WTC11 (cell line): ENCODE data around the gene ROR2. TPM values are rescaled to one million over a fixed set of nuclear protein-coding genes. Genes with fewer than 3 reads are reported as not detected.
"Not testable (repeated sequence)": the region's sequence is repeated elsewhere in the genome, so short reads cannot be mapped to it uniquely, and the experiment has no call there.

Experiments
- ATAC-seq: fragments of 200-7000 bp; cut with Tn5 transposase; 2 replicates; pipeline ENCODE4 v1.10.0; 2021; ENCODE audit warnings: mild to moderate bottlenecking, moderate library complexity
- CTCF ChIA-PET: fragments of 300-600 bp; sonication (Branson Sonifier 250); formaldehyde crosslinking; loops from one replicate; lab custom pipeline; 2021; ENCODE audit warnings: antibody characterized with exemption; lab: Charles Lee
- POLR2A ChIA-PET: fragments of 350-600 bp; sonication (Branson Sonifier 250); formaldehyde crosslinking; loops from one replicate; lab custom pipeline; 2021; ENCODE audit warnings: antibody characterized with exemption; lab: Charles Lee
- DNase-seq: peaks from one replicate; pipeline ENCODE4 v3.0.0; 2021; ENCODE audit warnings: low spot score
- H3K27ac Mint-ChIP-seq: 2 replicates; pipeline ENCODE4 v1.8.0; 2021; ENCODE audit warnings: mixed read lengths
- H3K27me3 Mint-ChIP-seq: 2 replicates; pipeline ENCODE4 v1.8.0; 2021; ENCODE audit warnings: low read depth, mild to moderate bottlenecking, moderate library complexity, mixed read lengths
- H3K36me3 Mint-ChIP-seq: 2 replicates; pipeline ENCODE4 v1.8.0; 2021; ENCODE audit warnings: mixed read lengths
- H3K4me1 Mint-ChIP-seq: 2 replicates; pipeline ENCODE4 v1.8.0; 2022; ENCODE audit warnings: mixed read lengths
- H3K4me3 Mint-ChIP-seq: 2 replicates; pipeline ENCODE4 v1.8.0; 2021; ENCODE audit warnings: mild to moderate bottlenecking, moderate library complexity, mixed read lengths
- H3K9me3 Mint-ChIP-seq: 2 replicates; pipeline ENCODE4 v1.8.0; 2021; ENCODE audit warnings: mixed read lengths
- EMX1 ChIP-seq: fragments of 250-450 bp; sonication (Bioruptor Pico); IDR thresholded peaks from 2 replicates; pipeline ENCODE4 v1.8.0; 2021; ENCODE audit warnings: mild to moderate bottlenecking
- FOXJ3 ChIP-seq: sonication (generic); formaldehyde crosslinking; IDR thresholded peaks from 2 replicates; pipeline ENCODE4 v1.9.0; 2021; ENCODE audit warnings: missing genetic modification reagents, mild to moderate bottlenecking, borderline replicate concordance
- FOXP1 ChIP-seq: sonication (generic); formaldehyde crosslinking; IDR thresholded peaks from 2 replicates; pipeline ENCODE4 v1.8.0; 2022; ENCODE audit warnings: missing genetic modification reagents, mild to moderate bottlenecking, moderate library complexity, borderline replicate concordance
- GABPB1 ChIP-seq: sonication (generic); formaldehyde crosslinking; IDR thresholded peaks from 2 replicates; pipeline ENCODE4 v1.8.1; 2023; ENCODE audit warnings: mild to moderate bottlenecking, missing genetic modification reagents
- IRF2 ChIP-seq: sonication (generic); formaldehyde crosslinking; IDR thresholded peaks from 2 replicates; pipeline ENCODE4 v1.8.0; 2022; ENCODE audit warnings: low read depth, missing genetic modification reagents, borderline replicate concordance
- JAZF1 ChIP-seq: fragments of 250-450 bp; sonication (Bioruptor Pico); IDR thresholded peaks from 2 replicates; pipeline ENCODE4 v1.9.0; 2021; ENCODE audit warnings: moderate library complexity, mild to moderate bottlenecking, inconsistent platforms
- KAT7 ChIP-seq: sonication (generic); formaldehyde crosslinking; IDR thresholded peaks from 2 replicates; pipeline ENCODE4 v1.8.1; 2023; ENCODE audit warnings: missing genetic modification reagents, mild to moderate bottlenecking, borderline replicate concordance
- MYBL2 ChIP-seq: sonication (generic); formaldehyde crosslinking; IDR thresholded peaks from 2 replicates; pipeline ENCODE4 v1.8.1; 2023; ENCODE audit warnings: mild to moderate bottlenecking, moderate library complexity, missing genetic modification reagents
- NFYB ChIP-seq: sonication (generic); formaldehyde crosslinking; conservative IDR thresholded peaks from 2 replicates; pipeline ENCODE4 v1.8.0; 2022; ENCODE audit warnings: low read depth, missing genetic modification reagents
- NR1H2 ChIP-seq: sonication (generic); formaldehyde crosslinking; IDR thresholded peaks from 2 replicates; pipeline ENCODE4 v1.9.0; 2021; ENCODE audit warnings: mild to moderate bottlenecking, moderate library complexity, missing genetic modification reagents
- NR2C2 ChIP-seq: sonication (generic); formaldehyde crosslinking; IDR thresholded peaks from 2 replicates; pipeline ENCODE4 v1.8.0; 2022; ENCODE audit warnings: mild to moderate bottlenecking, missing genetic modification reagents
- RELA ChIP-seq: sonication (generic); formaldehyde crosslinking; IDR thresholded peaks from 2 replicates; pipeline ENCODE4 v1.8.1; 2022; ENCODE audit warnings: missing genetic modification reagents, mild to moderate bottlenecking, borderline replicate concordance
- TEAD4 ChIP-seq: sonication (generic); formaldehyde crosslinking; IDR thresholded peaks from 2 replicates; pipeline ENCODE4 v1.8.0; 2022; ENCODE audit warnings: mild to moderate bottlenecking, missing genetic modification reagents
- TP53 ChIP-seq: sonication (generic); formaldehyde crosslinking; IDR thresholded peaks from 2 replicates; pipeline ENCODE4 v1.8.1; 2023; ENCODE audit warnings: mild to moderate bottlenecking, missing genetic modification reagents
- ZNF219 ChIP-seq: sonication (generic); formaldehyde crosslinking; IDR thresholded peaks from 2 replicates; pipeline ENCODE4 v1.8.0; 2023; ENCODE audit warnings: missing genetic modification reagents, mild to moderate bottlenecking, borderline replicate concordance
- ZNF232 ChIP-seq: sonication (generic); formaldehyde crosslinking; IDR thresholded peaks from 2 replicates; pipeline ENCODE4 v1.8.0; 2022; ENCODE audit warnings: mild to moderate bottlenecking, missing genetic modification reagents
- ZNF396 ChIP-seq: fragments of 250-450 bp; sonication (Bioruptor Pico); IDR thresholded peaks from 2 replicates; pipeline ENCODE4 v1.8.0; 2021; ENCODE audit warnings: mild to moderate bottlenecking, moderate library complexity, borderline replicate concordance
- total RNA-seq: library from RNA; stranded (reverse); gene quantifications from 3 replicates; pipeline ENCODE4 v1.2.3, GENCODE V29; 2021
- TF ChIP-seq, protein P1 (sequence below): fragments of 250-450 bp; sonication (Bioruptor Pico); IDR thresholded peaks from 2 replicates; pipeline ENCODE4 v1.9.0; 2021; ENCODE audit warnings: mild to moderate bottlenecking
- TF ChIP-seq, protein P2 (sequence below): sonication (generic); formaldehyde crosslinking; IDR thresholded peaks from 2 replicates; pipeline ENCODE4 v1.8.1; 2022; ENCODE audit warnings: mild to moderate bottlenecking, moderate library complexity, missing genetic modification reagents
- TF ChIP-seq, protein P3 (sequence below): sonication (generic); formaldehyde crosslinking; IDR thresholded peaks from 2 replicates; pipeline ENCODE4 v1.8.1; 2023; ENCODE audit warnings: mild to moderate bottlenecking, missing genetic modification reagents, moderate library complexity
- TF ChIP-seq, protein P4 (sequence below): fragments of 200-600 bp; IDR thresholded peaks from 2 replicates; pipeline ENCODE4 v1.8.0; 2022; ENCODE audit warnings: antibody characterized with exemption

Gene ROR2
- total RNA-seq, 1 experiment from 2014 or later, result 19.8 TPM

DNA sequence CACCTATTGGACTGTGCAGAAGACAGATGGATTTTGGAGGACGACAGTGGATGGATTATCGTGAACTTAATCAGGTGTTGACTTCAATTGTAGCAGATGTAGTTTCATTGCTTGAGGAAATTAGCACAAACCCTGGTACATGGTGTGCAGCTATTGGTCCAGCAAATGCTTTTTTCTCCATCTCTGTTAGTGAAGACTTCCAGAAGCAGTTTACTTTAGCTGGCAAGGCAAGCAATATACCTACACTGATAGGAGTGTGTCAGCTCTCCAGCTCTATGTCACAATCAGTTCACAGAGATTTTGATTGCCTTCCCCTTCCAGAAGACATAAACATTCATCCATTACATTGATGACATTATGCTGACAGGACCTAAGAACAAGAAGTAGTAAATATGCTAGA lies 35.7 kb upstream of the ROR2 start:
- peaks cover 28% of the 10 kb centered on the region for H3K9me3 Mint-ChIP-seq
- H3K4me1 Mint-ChIP-seq, result no peaks in the 10 kb centered on the region
- ChIA-PET CTCF (interaction anchor here (0.9 kb wide), 1 partner anchor 25 kb away, joined by 3 read pairs; no protein-coding TSS in a partner anchor), POLR2A (no interaction called here)
- H3K4me3 Mint-ChIP-seq, result no peak overlapping the region
- peaks cover 4% of the 10 kb centered on the region; the same call in 1 of the 2 replicates for H3K27me3 Mint-ChIP-seq
- no peak overlapping the region for H3K27ac Mint-ChIP-seq
- peaks cover 12% of the 10 kb centered on the region for H3K36me3 Mint-ChIP-seq
- ATAC-seq, result no peak
- TF ChIP-seq FOXJ3 (no peak), TEAD4 (CRISPR knock-in tag) (no peak), ZNF232 (CRISPR knock-in tag) (no peak), EMX1 (CRISPR knock-in tag) (no peak), IRF2 (CRISPR knock-in tag) (no peak), GABPB1 (CRISPR knock-in tag) (no peak), NR1H2 (CRISPR knock-in tag) (no peak), TP53 (CRISPR knock-in tag) (no peak), KAT7 (CRISPR knock-in tag) (no peak), NFYB (no peak), ZNF219 (CRISPR knock-in tag) (no peak), MYBL2 (CRISPR knock-in tag) (no peak)
- TF ChIP-seq, protein P1, sequence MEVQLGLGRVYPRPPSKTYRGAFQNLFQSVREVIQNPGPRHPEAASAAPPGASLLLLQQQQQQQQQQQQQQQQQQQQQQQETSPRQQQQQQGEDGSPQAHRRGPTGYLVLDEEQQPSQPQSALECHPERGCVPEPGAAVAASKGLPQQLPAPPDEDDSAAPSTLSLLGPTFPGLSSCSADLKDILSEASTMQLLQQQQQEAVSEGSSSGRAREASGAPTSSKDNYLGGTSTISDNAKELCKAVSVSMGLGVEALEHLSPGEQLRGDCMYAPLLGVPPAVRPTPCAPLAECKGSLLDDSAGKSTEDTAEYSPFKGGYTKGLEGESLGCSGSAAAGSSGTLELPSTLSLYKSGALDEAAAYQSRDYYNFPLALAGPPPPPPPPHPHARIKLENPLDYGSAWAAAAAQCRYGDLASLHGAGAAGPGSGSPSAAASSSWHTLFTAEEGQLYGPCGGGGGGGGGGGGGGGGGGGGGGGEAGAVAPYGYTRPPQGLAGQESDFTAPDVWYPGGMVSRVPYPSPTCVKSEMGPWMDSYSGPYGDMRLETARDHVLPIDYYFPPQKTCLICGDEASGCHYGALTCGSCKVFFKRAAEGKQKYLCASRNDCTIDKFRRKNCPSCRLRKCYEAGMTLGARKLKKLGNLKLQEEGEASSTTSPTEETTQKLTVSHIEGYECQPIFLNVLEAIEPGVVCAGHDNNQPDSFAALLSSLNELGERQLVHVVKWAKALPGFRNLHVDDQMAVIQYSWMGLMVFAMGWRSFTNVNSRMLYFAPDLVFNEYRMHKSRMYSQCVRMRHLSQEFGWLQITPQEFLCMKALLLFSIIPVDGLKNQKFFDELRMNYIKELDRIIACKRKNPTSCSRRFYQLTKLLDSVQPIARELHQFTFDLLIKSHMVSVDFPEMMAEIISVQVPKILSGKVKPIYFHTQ (CRISPR knock-in tag), result no peak
- TF ChIP-seq, protein P2, sequence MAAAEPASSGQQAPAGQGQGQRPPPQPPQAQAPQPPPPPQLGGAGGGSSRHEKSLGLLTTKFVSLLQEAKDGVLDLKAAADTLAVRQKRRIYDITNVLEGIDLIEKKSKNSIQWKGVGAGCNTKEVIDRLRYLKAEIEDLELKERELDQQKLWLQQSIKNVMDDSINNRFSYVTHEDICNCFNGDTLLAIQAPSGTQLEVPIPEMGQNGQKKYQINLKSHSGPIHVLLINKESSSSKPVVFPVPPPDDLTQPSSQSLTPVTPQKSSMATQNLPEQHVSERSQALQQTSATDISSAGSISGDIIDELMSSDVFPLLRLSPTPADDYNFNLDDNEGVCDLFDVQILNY (CRISPR knock-in tag), result no peak
- no peak for DNase-seq

DNA sequence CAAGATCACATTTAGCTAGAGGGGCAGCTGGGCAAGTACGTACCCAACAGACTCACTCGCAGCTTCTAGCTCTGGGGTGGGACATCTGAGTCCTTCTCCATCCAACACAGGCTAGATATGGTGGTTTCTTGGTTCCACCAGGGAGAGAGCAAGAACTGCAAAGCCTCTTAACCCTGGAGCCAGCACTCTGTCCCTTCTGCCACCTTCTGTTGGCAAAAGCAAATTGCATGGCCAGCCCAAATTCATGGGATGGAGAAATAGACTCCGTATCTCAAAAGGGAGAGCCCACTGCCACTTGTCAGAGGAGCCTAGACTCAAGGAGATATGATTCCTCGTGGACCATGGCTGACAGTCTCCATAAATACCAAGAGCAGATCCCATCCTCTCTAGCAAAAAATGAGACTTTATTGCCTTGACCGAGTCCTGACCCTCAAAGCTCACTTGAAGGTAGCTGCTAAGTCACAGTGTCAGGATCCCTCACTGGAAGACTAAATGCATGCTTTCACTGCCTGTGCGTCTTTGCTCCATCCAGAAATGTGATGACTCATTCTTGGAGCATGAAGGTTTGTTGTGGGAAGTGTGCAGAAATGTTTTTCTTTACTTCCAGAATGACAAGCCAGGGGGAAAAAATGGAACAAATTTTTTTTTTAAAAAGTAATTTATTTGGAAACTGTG lies 28.8 kb upstream of the ROR2 start:
- peaks cover 15% of the 10 kb centered on the region for H3K36me3 Mint-ChIP-seq
- H3K4me1 Mint-ChIP-seq, result peaks cover 9% of the 10 kb centered on the region
- no peak overlapping the region for H3K27ac Mint-ChIP-seq
- peaks cover 34% of the 10 kb centered on the region for H3K9me3 Mint-ChIP-seq
- no peak overlapping the region for H3K4me3 Mint-ChIP-seq
- no peaks in the 10 kb centered on the region; the same call in 1 of the 2 replicates for H3K27me3 Mint-ChIP-seq
- CTCF ChIA-PET, result interaction anchor here (0.8 to 4.8 kb wide), 8 partner anchors 12 to 220 kb away, joined by 3 to 36 read pairs (median 4); partner anchors contain the start of gene ROR2
- TF ChIP-seq, protein P3, sequence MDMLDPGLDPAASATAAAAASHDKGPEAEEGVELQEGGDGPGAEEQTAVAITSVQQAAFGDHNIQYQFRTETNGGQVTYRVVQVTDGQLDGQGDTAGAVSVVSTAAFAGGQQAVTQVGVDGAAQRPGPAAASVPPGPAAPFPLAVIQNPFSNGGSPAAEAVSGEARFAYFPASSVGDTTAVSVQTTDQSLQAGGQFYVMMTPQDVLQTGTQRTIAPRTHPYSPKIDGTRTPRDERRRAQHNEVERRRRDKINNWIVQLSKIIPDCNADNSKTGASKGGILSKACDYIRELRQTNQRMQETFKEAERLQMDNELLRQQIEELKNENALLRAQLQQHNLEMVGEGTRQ (CRISPR knock-in tag), result no peak
- TF ChIP-seq NR2C2 (CRISPR knock-in tag), result no peak
- TF ChIP-seq, protein P4, sequence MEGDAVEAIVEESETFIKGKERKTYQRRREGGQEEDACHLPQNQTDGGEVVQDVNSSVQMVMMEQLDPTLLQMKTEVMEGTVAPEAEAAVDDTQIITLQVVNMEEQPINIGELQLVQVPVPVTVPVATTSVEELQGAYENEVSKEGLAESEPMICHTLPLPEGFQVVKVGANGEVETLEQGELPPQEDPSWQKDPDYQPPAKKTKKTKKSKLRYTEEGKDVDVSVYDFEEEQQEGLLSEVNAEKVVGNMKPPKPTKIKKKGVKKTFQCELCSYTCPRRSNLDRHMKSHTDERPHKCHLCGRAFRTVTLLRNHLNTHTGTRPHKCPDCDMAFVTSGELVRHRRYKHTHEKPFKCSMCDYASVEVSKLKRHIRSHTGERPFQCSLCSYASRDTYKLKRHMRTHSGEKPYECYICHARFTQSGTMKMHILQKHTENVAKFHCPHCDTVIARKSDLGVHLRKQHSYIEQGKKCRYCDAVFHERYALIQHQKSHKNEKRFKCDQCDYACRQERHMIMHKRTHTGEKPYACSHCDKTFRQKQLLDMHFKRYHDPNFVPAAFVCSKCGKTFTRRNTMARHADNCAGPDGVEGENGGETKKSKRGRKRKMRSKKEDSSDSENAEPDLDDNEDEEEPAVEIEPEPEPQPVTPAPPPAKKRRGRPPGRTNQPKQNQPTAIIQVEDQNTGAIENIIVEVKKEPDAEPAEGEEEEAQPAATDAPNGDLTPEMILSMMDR, result peak; percentile 23; the same call in 1 of the 2 replicates
- TF ChIP-seq RELA (CRISPR knock-in tag), result no peak
- TF ChIP-seq FOXP1, result no peak
- no peak for TF ChIP-seq ZNF396
- TF ChIP-seq NR1H2 (CRISPR knock-in tag), result no peak
- TF ChIP-seq JAZF1, result no peak
- DNase-seq (peak; percentile 53), ATAC-seq (peak; percentile 97)
- POLR2A ChIA-PET, result no interaction called here

DNA sequence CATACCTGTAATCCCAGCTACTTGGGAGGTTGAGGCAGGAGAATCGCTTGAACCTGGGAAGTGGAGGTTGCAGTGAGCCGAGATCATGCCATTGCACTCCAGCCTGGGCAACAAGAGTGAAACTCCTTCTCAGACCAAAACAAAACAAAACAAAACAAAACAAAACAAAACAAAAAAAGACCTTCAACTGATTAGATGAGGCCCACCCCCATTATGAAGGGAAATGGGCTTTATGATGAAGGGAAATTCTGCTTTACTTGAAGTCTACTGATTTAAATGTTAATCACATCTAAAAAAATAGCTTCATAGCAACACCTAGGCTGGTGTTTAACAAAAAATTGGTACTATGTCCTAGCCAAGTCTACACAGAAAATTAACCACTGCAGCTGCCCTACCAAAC lies 25.2 kb upstream of the ROR2 start:
- H3K4me1 Mint-ChIP-seq, H3K36me3 Mint-ChIP-seq, H3K27me3 Mint-ChIP-seq, ATAC-seq, DNase-seq, H3K27ac Mint-ChIP-seq, H3K9me3 Mint-ChIP-seq, H3K4me3 Mint-ChIP-seq, POLR2A ChIA-PET: not testable (repeated sequence)
- CTCF ChIA-PET, result interaction anchor here (1.1 kb wide), 1 partner anchor 217 kb away, joined by 3 read pairs; no protein-coding TSS in a partner anchor
